ENCODE data around the gene PAK3.

GRCh38 chrX:111047575-111047974, 48.4 kb upstream of the PAK3 start:
- TF ChIP-seq POLR2A (IDR thresholded peaks at IDR 0.05) (no peak), CTCF (IDR thresholded peaks at IDR 0.05) (no peak), POLR2AphosphoS5 (IDR thresholded peaks at IDR 0.05) (no peak), EP300 (IDR thresholded peaks at IDR 0.05; ENCODE audit: low read depth) (no peak)
